ENCODE measurements around the gene LIPE. TPM values are rescaled to one million over a fixed set of nuclear protein-coding genes. Genes with fewer than 3 reads are reported as not detected.

The LIPE gene
- total RNA-seq, 2 experiments from 2014 or later = 24.8 to 25.1 TPM

DNA sequence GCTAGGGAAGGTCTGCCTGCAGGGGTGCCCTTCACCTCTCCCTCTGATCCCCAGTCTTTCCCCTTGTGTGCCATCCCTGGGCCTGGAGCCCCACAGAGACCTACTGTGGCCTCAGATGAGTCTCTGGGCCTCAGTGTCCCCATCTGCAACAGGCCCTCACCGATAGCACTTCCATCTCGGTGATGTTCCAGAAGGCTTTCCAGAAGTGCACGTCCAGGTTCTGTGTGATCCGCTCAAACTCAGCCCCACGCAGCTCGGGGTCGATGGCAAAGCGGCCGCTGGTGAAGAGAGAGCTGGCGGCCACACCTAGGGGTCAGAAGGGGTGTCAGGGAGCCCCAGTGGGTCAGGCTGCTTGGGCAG is 19.4 kb downstream of the LIPE start:
- Mint-ChIP-seq H3K4me1 (no peaks in the 10 kb centered on the region), H3K27ac (no peak overlapping the region), H3K27me3 (no peaks in the 10 kb centered on the region), H3K36me3 (peaks cover 12% of the 10 kb centered on the region), H3K4me3 (no peak overlapping the region), H3K9me3 (no peaks in the 10 kb centered on the region)
- no peak for DNase-seq

GRCh38 chr19:42407085-42407815 is 19.9 kb downstream of the LIPE start:
- Mint-ChIP-seq H3K27me3 (no peaks in the 10 kb centered on the region), H3K27ac (no peak overlapping the region), H3K9me3 (no peaks in the 10 kb centered on the region), H3K36me3 (peaks cover 12% of the 10 kb centered on the region), H3K4me1 (peaks cover 3% of the 10 kb centered on the region), H3K4me3 (no peak overlapping the region)
- no peak for DNase-seq

- DNase-seq = no peak
- H3K4me3 Mint-ChIP-seq = no peak overlapping the region
- H3K27ac Mint-ChIP-seq = no peak overlapping the region
- H3K27me3 Mint-ChIP-seq = no peaks in the 10 kb centered on the region
- peaks cover 10% of the 10 kb centered on the region for H3K4me1 Mint-ChIP-seq
- no peaks in the 10 kb centered on the region for H3K9me3 Mint-ChIP-seq
- peaks cover 12% of the 10 kb centered on the region for H3K36me3 Mint-ChIP-seq
Measured at GRCh38 chr19:42406111-42406510, 21.1 kb downstream of the LIPE start.

- Mint-ChIP-seq H3K9me3 (no peaks in the 10 kb centered on the region), H3K27me3 (no peaks in the 10 kb centered on the region), H3K4me1 (peaks cover 20% of the 10 kb centered on the region), H3K4me3 (no peak overlapping the region), H3K27ac (no peak overlapping the region), H3K36me3 (peaks cover 12% of the 10 kb centered on the region)
- no peak for DNase-seq
Measured at GRCh38 chr19:42403586-42403985, 23.6 kb downstream of the LIPE start.

DNA sequence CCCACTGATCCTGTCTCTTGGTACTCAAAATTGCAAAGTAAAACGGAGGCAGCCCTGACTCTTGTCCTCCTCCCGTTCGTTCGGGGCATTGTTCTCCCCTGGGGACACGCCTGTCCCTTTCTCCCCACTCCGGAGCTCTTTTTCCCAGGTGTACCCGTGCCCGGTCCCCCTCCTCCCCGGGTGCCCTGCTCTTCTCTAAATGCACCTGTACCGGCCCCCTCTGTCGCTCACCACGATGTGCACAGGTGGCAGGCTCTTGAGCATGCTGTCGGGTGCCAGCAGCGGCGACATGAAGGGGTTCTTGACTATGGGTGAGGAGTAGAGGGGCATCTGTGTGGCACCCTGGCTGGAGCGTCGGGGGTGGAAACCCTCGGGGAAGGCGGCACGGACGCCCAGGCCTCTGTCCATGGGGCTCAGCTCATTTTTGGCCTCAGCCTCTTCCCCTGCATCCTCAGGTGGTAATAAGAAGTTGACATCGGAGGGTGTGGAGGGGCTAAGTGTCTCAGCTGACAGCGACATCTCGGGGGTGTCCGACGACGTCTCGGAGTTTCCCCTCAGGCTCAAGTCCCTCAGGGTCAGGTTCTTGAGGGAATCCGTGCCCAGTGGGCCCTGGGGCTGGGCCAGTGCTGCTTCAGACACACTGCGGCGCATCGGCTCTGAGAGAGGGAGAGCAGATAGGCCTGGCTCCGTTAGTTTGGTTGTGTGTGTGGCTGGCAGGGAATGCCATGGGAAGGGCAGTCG is 24.6 kb downstream of the LIPE start:
- no peaks in the 10 kb centered on the region for H3K9me3 Mint-ChIP-seq

DNA sequence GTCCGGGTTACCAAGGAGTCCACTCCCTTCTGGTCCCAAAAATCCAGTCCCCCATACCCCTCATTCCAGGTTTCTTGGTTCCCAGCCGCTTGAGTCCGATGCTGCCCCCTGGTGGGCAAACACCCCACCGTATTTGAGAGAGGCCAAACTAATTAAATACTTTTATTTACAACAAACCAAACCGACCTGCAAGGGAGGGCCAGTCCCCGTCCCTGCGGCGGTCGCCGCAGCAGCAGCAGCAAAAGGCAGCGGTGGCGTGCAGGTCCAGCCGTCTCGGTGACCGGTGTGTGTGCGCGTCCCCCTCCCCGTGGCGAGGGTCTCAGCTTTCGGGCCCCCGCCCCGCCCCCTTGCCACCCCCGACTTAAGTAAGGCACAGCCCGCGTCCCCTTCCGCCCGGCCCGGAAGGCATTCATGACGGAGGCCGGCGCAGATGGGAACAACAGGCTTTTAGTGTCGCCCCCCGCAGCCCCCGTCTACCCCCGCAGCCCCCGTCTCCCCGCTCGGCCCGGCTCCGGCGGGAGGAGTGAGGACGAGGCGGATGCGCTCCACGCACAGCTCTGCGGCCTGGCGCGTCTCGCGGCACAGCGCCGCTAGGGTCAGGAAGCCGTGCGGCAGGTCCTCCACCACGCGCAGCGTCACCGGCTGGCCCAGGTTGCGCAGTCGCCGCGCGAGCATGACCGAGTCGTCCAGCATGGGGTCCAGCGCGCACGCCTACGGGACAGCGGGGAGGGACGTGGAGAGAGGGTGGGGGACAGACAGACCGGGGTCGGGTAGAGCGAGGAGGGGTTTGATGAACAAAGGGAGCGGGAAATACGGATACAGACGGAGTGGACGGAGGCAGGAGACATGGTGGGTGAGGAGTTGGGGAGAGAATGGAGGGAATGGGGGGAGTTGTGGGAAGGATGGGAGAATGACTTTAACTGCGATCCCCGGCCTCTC is 25.6 kb downstream of the LIPE start:
- peak; percentile 72 for DNase-seq
- H3K36me3 Mint-ChIP-seq = peaks cover 12% of the 10 kb centered on the region
- peak overlapping the region; percentile 79 for H3K4me3 Mint-ChIP-seq
- H3K4me1 Mint-ChIP-seq = peaks cover 30% of the 10 kb centered on the region
- peak overlapping the region; percentile 66 for H3K27ac Mint-ChIP-seq
- no peaks in the 10 kb centered on the region for H3K27me3 Mint-ChIP-seq
- H3K9me3 Mint-ChIP-seq = no peaks in the 10 kb centered on the region

More for the DNA sequence above, 24.6 kb downstream of the LIPE start:
- H3K36me3 Mint-ChIP-seq = peaks cover 12% of the 10 kb centered on the region
- no peaks in the 10 kb centered on the region for H3K27me3 Mint-ChIP-seq
- no peak for DNase-seq
- peak overlapping the region; percentile 66 for H3K27ac Mint-ChIP-seq
- peak overlapping the region; percentile 79 for H3K4me3 Mint-ChIP-seq
- peaks cover 26% of the 10 kb centered on the region for H3K4me1 Mint-ChIP-seq

GRCh38 chr19:42400404-42400803 is 26.8 kb downstream of the LIPE start:
- peaks cover 9% of the 10 kb centered on the region for H3K36me3 Mint-ChIP-seq
- no peak overlapping the region for H3K4me3 Mint-ChIP-seq
- no peak overlapping the region for H3K27ac Mint-ChIP-seq
- no peak for DNase-seq
- H3K4me1 Mint-ChIP-seq = peaks cover 37% of the 10 kb centered on the region
- no peaks in the 10 kb centered on the region for H3K27me3 Mint-ChIP-seq
- no peaks in the 10 kb centered on the region for H3K9me3 Mint-ChIP-seq

DNA sequence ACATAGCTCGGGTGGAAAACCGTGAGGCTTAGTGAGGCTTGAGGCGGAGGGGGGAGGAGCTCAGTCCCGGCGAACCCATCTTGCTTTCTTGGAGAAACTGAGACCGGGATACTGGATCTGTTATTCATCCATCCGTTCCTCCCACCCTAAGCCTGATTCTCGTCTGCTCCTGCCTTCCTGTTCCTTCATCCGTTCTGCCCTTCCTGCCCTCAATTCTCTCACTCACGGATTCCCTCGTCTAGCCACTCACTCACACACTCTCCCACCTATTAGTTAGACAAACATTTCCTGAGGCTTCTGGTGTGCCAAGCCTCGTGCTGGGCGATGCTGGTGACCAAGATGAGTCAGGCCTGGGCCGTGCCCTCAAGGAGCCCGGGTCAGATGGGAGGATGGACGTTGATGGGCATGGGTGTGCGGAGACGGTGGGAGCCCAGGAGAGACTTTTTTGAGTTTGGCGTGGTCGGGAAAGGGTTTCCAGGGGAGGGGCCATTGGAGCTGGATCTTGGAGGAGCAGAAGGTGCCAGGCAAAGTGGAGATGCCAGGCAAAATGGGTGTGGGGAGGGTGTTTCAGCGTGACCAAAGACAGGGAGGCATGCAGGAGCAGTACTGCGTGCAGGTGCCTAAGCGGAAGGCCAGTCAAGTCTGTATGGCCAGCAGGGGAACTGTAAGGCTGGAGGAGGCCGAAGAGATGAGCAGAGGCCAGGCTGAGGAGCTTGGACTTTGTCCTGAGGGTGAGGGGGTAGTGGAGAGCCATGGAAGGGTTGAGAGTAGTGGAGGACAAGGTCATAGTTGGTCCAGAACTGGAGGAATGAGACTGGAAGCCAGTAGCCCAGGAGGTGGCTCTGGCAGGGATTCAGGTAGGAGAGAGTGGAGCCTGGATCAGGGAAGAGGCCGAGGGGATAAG is 29.7 kb downstream of the LIPE start:
- Mint-ChIP-seq H3K4me3 (peak overlapping the region; percentile 95), H3K27me3 (no peaks in the 10 kb centered on the region), H3K4me1 (peaks cover 37% of the 10 kb centered on the region), H3K27ac (peak overlapping the region; percentile 93), H3K9me3 (no peaks in the 10 kb centered on the region), H3K36me3 (peaks cover 2% of the 10 kb centered on the region)
- no peak for DNase-seq

DNA sequence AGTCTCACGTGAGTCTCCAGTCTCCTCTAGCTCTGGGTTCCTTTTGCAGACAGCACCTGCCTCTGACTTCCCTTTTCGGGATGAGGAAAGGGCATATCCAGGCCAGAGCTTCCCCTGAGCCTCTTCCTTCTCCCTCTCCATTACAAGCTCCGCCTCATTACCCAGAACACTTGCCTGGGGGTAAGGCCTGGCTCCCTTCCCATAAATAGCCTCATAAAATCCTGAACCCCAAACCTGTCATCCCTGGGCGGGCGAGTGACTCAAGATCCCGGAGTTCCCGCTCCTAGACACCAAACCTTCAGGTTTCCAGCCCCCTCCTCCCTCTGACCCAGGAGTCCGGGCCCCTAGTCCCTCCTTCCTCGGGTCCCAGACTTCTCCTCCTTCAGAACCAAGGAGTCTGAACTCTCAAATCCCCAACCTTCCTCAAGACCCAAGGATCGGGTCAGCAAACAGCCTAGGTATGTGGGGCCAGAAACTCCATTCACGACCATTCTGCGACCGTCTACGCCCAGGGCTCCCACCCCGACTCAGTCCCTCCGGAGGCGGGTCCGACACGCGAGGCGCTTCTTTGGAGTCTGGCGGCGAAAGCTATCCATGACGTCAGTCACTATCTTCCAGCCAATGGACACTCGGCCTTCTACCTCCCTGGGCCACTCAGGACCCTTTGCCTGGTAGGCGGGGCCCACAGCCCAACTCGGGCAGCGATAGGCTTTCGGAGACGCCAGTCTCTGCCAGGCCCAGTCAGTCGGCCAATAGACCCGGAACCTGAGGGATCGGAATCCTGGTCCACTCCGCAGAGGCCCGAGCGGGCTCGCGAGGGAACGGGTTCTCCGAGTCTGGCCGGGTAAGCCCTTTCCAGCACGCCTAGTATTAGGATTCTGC is 30.6 kb downstream of the LIPE start:
- Mint-ChIP-seq H3K27ac (peak overlapping the region; percentile 93), H3K4me1 (peaks cover 30% of the 10 kb centered on the region), H3K36me3 (peaks cover 2% of the 10 kb centered on the region), H3K9me3 (no peaks in the 10 kb centered on the region), H3K27me3 (peaks cover 4% of the 10 kb centered on the region), H3K4me3 (peak overlapping the region; percentile 95)
- peak; percentile 99 for DNase-seq

DNA sequence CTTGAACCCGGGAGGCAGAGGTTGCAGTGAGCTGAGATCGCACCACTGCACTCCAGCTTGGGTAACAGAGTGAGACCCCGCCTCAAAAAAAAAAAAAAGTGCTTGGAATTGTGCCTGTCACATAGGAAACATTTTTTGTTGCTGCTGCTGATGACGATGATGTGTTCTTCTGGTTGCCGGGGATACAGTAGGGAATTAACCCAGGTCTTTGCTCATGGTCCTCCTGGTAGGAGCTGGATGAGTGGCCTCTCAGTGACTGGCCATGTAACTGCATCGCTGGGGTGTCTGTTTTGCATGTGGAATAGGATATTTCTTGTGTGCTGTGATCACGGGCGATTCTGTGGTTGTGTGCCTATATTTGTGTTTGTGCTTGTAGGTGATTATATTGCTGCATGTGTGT is 32.4 kb downstream of the LIPE start:
- no peak overlapping the region for H3K27ac Mint-ChIP-seq
- H3K4me3 Mint-ChIP-seq = no peak overlapping the region
- no peak for DNase-seq
- peaks cover 21% of the 10 kb centered on the region for H3K4me1 Mint-ChIP-seq
- peaks cover 16% of the 10 kb centered on the region for H3K27me3 Mint-ChIP-seq
- H3K36me3 Mint-ChIP-seq = peaks cover 2% of the 10 kb centered on the region
- no peaks in the 10 kb centered on the region for H3K9me3 Mint-ChIP-seq

DNA sequence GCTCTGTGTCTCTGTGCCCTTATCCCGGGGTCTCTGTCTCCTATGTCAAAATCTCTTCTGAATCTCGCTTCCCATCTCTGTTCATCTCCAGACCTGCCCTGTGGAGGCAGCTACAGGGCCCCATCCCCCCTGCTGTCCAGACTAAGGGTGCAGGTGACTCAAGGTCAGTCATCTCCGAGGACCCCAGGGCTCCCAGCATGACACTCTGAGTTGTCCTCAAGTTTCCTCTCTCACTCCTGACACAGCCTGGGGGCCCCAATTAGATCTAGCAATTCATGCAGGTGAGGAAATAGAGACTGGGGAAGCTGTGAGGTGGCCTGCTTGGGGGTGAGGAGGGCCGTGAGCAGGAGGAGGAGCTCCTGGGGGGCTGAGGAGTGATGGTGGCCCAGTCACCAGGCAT is 35.0 kb downstream of the LIPE start:
- peaks cover 32% of the 10 kb centered on the region for H3K27me3 Mint-ChIP-seq
- H3K9me3 Mint-ChIP-seq = no peaks in the 10 kb centered on the region
- H3K27ac Mint-ChIP-seq = no peak overlapping the region
- DNase-seq = no peak
- peaks cover 9% of the 10 kb centered on the region for H3K4me1 Mint-ChIP-seq
- H3K4me3 Mint-ChIP-seq = no peak overlapping the region
- H3K36me3 Mint-ChIP-seq = no peaks in the 10 kb centered on the region

GRCh38 chr19:42389899-42390298 is 37.3 kb downstream of the LIPE start, which contains the start of gene CNFN:
Gene CNFN, minus strand, starts transcription at chr19:42390297. Its CDS starts 1,260 bp downstream, at chr19:42389037.
- Mint-ChIP-seq H3K27me3 (peaks cover 44% of the 10 kb centered on the region), H3K4me1 (peaks cover 4% of the 10 kb centered on the region), H3K9me3 (no peaks in the 10 kb centered on the region), H3K36me3 (no peaks in the 10 kb centered on the region), H3K4me3 (no peak within 1 kb of the TSS), H3K27ac (no peak within 1 kb of the TSS)
- DNase-seq = no peak

- H3K4me3 Mint-ChIP-seq = no peak overlapping the region
- no peak for DNase-seq
Measured at GRCh38 chr19:42388851-42389489, 38.2 kb downstream of the LIPE start.

More at GRCh38 chr19:42388851-42389489, 38.2 kb downstream of the LIPE start:
- peaks cover 4% of the 10 kb centered on the region for H3K4me1 Mint-ChIP-seq
- no peak overlapping the region for H3K27ac Mint-ChIP-seq
- H3K36me3 Mint-ChIP-seq = no peaks in the 10 kb centered on the region
- H3K27me3 Mint-ChIP-seq = peaks cover 44% of the 10 kb centered on the region
- H3K9me3 Mint-ChIP-seq = no peaks in the 10 kb centered on the region
